Suprapubic skin (tissue), 3 donors: ENCODE results near the gene RNPEPL1.

Experiments used
- POLR2A ChIP-seq, 2 donors: fragments of 450-650 bp; IDR thresholded peaks; one replicate each; pipeline ENCODE4 v1.6.1; 2017; ENCODE audit warnings: antibody characterized with exemption in 2 of 2, mild to moderate bottlenecking in 2 of 2, moderate library complexity in 2 of 2
- TF ChIP-seq, protein P1 (sequence below), 2 donors: fragments of 200-600 bp in 1 of 2; fragments of 450-650 bp in 1 of 2; sonication (generic) in 1 of 2; IDR thresholded peaks; one replicate each; pipeline ENCODE4 v1.5.1; 2016 to 2019; ENCODE audit warnings: antibody characterized with exemption in 2 of 2, mild to moderate bottlenecking in 1 of 2, moderate library complexity in 1 of 2

DNA sequence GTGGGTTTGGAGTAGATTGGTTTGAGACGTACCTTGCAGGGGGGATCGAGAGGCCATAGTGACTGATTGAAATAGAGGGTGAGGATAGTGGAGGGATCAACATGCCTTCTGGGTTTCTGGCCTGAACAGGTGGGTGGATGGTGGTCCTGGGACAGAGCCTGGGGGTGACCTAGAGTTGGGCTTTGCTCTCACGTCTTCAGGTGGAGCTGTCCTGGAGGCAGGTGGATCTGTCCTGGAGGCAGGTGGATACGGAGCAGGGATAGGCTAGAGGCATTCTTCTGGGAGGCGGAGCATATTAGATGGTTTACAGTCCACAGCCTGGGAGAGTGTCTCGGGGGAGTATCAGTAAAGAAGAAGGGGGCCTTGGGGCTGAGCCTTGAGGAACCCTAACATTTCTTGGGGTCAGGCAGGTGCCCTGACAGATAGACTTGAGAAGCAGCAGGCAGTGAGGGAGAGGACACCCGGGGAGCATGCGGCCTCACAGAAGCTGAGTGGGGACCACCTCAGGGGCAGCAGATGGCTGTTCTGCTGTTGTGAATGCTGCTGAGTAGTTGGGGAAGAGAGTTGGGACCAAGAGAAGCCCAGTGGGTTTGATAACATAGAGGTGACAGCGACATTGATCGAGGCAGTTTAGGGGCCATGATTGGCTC lies 19.8 kb downstream of the RNPEPL1 start:
- TF ChIP-seq, protein P1, sequence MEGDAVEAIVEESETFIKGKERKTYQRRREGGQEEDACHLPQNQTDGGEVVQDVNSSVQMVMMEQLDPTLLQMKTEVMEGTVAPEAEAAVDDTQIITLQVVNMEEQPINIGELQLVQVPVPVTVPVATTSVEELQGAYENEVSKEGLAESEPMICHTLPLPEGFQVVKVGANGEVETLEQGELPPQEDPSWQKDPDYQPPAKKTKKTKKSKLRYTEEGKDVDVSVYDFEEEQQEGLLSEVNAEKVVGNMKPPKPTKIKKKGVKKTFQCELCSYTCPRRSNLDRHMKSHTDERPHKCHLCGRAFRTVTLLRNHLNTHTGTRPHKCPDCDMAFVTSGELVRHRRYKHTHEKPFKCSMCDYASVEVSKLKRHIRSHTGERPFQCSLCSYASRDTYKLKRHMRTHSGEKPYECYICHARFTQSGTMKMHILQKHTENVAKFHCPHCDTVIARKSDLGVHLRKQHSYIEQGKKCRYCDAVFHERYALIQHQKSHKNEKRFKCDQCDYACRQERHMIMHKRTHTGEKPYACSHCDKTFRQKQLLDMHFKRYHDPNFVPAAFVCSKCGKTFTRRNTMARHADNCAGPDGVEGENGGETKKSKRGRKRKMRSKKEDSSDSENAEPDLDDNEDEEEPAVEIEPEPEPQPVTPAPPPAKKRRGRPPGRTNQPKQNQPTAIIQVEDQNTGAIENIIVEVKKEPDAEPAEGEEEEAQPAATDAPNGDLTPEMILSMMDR (IDR thresholded peaks at IDR 0.05), result no peak
- no peak for TF ChIP-seq POLR2A (IDR thresholded peaks at IDR 0.05)
